Omental fat pad (tissue), 4 donors: ENCODE data around the gene NMRK2. TPM values are rescaled to one million over a fixed set of nuclear protein-coding genes. Genes with fewer than 3 reads are reported as not detected.

ENCODE experiments used
- ATAC-seq: fragments of 150-250 bp; one replicate; pipeline ENCODE4 v1.9.1; 2016; ENCODE audit warnings: mild to moderate bottlenecking, moderate library complexity; ENCODE audit not compliant: low FRiP score
- DNase-seq: peaks from one replicate; pipeline ENCODE4 v3.0.0-alpha.2; 2019; ENCODE audit warnings: low spot score
- total RNA-seq, 4 donors: library from RNA; depleted of rRNA; stranded (reverse); fragments of >200 nt; gene quantifications; one replicate each; pipeline ENCODE4 v1.1.0, GENCODE V29; 2016
- TF ChIP-seq, protein P1 (sequence below), 3 donors: fragments of 450-650 bp; IDR thresholded peaks; one replicate each; pipeline ENCODE4 v1.5.1; 2016 to 2017; ENCODE audit warnings: antibody characterized with exemption in 3 of 3, mild to moderate bottlenecking in 3 of 3, moderate library complexity in 2 of 3

The NMRK2 gene
- total RNA-seq, 4 donors from 2014 or later: not detected

DNA sequence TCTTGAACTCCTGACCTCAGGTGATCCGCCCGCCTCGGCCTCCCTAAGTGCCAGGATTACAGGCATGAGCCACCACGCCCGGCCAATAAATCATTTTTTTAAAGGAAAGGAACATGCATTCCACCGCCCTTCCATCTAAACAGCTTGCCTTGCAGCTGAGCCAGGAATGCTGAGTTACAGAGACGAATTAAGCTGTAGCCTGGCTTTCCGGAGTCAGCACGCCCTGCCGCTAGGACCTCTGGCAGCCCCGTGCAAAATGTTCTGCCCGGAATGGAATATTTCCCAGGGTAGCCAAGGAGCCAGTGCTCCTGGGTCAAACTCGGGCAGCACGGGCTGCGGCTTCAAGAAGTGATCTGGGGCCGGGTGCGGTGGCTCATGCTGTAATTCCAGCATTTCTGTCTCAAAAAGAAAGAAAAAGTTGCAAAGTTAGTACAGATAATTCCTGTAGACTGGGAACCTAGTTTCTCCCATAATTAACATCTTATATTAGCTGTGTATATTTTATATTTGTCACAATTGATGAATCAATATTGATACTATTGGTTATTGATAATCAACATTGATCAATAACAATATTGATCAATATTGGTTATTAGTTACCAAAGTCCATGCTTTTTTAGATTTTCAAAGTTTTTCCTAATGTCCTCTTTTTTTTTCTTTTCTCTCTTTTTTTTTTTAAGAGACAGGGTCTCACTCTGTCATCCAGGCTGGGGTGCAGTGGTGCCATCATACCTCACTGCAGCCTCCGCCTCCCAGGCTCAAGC lies 33.2 kb upstream of the NMRK2 start:
- DNase-seq (no peak), ATAC-seq (peak; percentile 47)
- TF ChIP-seq, protein P1, sequence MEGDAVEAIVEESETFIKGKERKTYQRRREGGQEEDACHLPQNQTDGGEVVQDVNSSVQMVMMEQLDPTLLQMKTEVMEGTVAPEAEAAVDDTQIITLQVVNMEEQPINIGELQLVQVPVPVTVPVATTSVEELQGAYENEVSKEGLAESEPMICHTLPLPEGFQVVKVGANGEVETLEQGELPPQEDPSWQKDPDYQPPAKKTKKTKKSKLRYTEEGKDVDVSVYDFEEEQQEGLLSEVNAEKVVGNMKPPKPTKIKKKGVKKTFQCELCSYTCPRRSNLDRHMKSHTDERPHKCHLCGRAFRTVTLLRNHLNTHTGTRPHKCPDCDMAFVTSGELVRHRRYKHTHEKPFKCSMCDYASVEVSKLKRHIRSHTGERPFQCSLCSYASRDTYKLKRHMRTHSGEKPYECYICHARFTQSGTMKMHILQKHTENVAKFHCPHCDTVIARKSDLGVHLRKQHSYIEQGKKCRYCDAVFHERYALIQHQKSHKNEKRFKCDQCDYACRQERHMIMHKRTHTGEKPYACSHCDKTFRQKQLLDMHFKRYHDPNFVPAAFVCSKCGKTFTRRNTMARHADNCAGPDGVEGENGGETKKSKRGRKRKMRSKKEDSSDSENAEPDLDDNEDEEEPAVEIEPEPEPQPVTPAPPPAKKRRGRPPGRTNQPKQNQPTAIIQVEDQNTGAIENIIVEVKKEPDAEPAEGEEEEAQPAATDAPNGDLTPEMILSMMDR (IDR thresholded peaks at IDR 0.05): no peak

DNA sequence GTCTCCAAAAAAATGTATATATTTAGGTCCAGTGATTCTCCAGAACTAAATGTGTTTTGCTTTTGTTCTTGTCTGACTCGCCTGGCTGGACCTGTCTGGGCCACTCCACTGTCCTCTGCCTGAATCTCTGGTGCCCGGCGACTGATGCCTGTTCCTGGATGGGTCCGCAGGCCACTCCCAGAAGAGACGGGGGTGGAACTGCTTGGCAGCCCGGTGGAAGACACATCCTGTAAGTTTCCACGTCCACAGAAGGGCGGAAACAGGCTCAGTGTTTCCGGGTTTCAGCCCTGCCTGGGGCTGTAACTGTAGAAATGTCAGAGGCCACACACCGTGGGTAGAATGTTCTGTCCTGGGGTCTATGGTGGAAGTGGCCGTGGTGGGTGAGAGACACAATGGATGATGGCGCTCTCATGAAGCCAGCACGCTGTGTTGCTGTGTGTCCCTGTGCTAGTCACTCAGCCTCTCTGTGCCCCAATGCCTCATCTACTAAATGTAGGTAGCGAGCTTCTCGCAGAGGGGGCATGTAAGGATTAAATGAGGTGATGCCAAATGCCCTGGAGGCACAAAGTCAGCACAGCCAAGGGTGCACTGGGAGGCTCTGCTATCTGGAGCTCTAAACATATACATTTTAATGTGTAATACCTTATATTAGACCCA lies 30.4 kb upstream of the NMRK2 start:
- TF ChIP-seq, protein P1 (IDR thresholded peaks at IDR 0.05): no peak
- no peak for DNase-seq
- ATAC-seq: no peak

DNA sequence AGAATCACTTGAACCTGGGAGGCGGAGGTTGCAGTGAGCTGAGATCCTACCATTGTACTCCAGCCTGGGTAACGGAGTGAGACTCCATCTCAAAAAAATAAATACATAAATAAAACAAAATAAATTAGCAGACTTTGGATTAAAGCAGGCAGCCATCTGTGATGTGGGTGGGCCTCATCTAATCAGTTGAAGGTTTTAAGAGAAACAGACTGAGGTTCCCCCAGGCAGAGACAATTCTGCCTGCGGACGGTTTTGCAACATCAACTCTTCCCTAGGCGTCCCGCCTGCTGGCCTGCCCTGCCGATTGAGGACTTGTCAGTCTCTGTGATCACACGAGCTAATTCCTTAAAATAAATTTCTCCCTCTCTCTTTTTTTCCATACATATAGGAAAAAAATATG lies 28.6 kb upstream of the NMRK2 start:
- DNase-seq (no peak), ATAC-seq (no peak)
- TF ChIP-seq, protein P1 (IDR thresholded peaks at IDR 0.05): no peak

DNA sequence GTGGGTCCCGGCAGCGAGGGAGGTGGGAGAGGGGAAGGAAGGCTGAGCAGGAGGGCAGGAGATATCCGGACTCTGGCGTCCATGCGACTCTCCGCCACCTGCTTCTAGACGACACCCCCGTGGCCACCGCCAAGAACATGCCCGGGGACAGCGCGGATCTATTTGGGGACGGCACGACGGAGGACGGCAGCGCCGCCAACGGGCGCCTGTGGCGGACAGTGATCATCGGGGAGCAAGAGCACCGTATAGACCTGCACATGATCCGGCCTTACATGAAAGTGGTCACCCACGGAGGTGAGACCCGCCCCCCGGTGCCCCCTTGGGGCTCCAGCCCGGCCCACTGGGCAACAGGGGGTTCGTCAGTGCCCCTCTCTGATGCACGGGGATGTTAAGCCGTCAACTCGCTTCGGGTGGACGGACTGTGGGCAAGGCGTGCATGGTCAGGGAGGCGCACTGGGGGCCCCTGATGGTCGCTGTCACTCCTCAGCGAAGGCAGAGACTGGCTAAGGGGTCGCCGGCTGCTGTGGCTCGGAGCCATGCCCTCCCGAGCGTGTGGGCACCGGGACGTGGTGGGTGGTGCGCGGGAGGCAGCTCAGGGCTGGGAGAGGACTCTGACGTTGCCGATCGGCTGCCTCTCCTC lies 25.1 kb upstream of the NMRK2 start:
- TF ChIP-seq, protein P1 (IDR thresholded peaks at IDR 0.05): no peak
- ATAC-seq: peak; percentile 32
- no peak for DNase-seq

DNA sequence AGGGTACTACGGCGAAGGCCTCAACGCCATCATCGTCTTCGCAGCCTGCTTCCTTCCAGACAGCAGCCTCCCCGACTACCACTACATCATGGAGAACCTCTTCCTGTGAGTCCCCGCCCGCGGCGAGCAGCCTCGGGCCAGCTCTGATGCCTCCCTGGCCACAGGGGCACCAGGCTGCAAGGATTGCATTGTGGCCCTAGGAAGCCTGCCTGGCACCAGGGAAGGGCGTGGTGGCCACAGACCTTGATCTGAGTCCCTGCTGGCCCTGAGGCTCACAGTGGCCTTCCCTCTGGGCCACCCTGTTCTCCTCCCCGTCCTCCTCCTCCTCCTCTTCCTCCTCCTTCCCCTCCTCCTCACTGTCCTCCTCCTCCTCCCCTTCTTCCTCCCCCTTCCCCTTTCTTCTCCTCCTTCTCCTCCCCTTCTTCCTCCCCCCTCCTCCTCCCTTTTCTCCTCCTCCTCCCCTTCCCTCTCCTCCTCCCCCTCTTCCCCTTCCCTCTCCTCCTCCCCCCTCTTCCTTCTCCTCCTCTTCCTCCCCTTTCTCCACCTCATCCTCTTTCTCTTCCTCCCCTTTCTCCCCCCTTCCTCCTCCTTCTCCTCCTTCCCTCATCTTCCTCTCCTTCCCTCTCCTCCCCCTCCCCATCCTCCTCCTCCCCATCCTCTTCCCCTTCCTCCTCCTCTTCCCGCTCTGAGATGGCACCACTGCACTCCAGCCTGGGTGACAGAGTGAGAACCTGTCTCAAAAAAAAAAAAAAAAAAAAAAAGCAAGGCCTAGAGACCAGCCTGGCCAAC lies 24.4 kb upstream of the NMRK2 start:
- DNase-seq (no peak), ATAC-seq (no peak)

DNA sequence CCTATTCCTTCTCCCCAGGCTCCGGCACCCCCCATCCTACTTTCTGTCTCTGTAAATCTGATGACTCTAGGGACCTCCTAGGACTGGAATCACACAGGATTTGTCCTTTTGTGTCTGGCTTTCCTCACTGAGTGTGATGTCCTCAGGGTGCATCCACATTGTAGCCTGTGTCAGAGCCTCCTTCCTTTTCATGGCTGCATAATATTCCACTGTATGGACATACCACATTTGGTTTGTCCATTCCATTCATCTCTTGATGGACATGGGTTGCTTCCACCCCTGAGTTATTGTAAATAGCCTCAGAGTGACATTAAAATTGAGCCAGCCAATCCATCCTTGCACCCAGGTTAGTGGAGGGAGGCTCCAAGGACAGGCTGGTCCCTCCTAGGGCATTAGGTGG lies 22.8 kb upstream of the NMRK2 start:
- DNase-seq (no peak), ATAC-seq (no peak)
- TF ChIP-seq, protein P1 (IDR thresholded peaks at IDR 0.05): no peak

More for the DNA sequence above, 24.4 kb upstream of the NMRK2 start:
- TF ChIP-seq, protein P1 (IDR thresholded peaks at IDR 0.05): no peak
